Bone marrow (tissue), 2 donors: Measurements from ENCODE around the gene BPIFB6.
"Not testable (repeated sequence)": the region's sequence is repeated elsewhere in the genome, so short reads cannot be mapped to it uniquely, and the experiment has no call there.

Experiments used
- DNase-seq, 2 donors: peaks; one replicate each; lab custom pipeline; 2025; lab: John Stamatoyannopoulos, UW

Gene BPIFB6

DNA sequence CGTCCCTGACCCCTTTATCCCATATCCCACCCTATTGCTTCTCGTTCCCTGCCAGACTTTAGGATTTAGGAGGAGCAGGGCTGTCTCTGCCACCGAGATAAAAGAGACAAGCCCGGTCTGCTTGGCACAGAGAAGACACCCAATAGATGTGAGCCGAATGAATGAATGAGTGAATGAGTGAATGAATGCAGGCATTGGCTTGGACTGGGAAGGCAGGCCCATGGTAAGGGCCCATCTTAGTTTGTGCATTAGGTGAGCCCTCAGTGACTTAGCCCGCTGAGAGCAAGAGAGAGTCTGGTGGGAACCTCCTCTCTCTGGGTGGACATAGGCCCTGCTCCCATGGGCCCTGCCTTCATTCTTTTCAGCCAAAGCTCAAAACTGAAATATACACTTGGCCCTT lies 879 bp upstream of the BPIFB6 start:
- DNase-seq, result no peak

DNA sequence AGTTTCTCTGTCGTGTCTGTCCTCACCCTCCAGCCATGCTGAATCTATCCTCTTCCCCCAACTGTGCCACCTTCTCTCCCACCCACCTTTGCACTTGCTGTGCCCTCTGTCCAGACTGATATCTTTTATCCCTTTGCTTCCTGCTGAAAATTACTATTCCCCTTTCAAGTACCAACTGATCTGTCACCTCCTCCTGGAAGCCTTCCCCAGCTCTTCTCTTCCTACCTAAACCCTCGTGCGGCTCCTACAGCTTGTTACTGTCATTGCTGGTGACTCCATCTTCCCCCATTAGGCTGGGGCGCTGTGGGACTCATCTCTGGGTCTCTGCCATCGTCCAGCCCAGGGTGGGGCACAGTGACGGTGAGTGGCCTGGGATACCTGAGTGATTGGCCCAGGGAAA lies 1.1 kb downstream of the BPIFB6 start:
- DNase-seq, result no peak

DNA sequence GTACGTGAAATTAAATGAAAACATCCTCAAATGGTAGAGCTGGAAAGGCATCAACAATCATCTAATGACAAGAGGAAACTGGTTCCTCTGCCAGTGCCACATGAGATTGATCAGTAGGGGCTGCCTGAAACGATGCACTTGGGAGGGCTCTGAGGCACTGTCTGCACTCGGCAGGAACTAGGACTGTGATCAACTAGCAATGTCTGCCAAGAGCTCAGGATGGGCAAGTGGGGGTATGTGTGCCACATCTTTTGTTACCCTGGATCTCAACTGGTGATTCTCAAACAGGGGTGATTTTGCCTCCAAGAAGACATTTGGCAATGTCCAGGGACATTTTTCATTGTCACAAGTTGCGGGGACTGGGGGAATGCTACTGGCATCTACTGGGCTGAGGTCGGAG lies 1.9 kb downstream of the BPIFB6 start:
- no peak for DNase-seq

DNA sequence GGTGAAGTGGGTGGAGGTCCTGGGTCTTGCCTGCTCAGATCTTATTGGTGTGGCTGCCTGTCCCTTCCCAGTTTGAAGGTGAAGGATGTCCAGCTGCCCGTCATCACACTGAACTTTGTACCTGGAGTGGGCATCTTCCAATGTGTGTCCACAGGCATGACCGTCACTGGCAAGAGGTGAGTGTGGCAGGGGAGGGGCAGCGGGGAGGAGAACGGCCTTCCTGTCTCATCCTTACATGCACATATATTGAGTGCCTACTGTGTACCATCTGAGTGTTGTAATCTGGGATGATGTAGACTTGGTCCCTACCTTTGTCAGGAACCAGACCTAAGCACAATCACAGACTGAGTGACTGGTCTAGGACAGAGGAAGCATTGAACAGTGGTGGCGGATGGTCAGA lies 2.7 kb downstream of the BPIFB6 start:
- DNase-seq, result no peak

DNA sequence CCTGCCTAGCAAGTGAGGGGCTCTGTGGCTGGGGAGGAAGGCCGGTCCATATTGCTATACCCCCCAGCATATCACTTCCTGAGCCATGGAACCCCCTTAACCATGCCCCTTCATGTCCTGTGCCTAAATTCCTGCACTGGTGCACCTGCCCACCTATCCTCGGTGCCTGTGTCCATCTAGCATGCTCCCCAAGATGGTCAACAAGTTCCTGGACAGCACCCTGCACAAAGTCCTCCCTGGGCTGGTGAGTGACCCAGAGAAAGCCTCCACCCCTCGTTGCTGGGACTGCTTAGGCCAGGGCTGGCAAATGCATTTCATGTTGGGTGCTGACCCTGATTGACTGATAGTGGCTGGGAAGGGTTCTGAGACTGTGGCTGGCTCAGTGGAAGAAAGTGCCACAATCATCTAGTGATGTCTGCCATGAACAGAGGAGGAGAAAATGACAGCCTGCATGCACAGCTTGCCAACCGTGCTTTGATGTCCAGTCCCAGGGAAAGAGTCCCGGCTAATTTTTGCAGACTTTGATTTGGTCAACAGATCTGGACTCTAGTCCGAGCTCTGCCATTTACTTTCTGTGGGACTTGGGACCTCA lies 3.5 kb downstream of the BPIFB6 start:
- DNase-seq, result no peak

DNA sequence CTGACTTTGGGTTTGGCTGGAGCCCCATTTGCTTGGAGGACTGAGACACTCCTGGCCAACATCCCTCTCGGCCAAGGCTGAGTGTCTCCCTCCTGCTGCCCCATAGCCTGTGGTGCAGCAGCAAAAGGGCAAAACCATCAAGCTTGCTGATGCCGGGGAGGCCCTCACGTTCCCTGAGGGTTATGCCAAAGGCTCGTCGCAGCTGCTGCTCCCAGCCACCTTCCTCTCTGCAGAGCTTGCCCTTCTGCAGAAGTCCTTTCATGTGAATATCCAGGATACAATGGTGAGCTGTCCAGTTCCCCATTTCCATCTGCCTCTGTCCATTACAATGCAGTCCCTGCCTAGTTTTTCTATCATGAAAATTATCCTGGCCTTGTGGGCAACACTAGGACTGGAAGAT lies 6.0 kb downstream of the BPIFB6 start:
- DNase-seq, result no peak

DNA sequence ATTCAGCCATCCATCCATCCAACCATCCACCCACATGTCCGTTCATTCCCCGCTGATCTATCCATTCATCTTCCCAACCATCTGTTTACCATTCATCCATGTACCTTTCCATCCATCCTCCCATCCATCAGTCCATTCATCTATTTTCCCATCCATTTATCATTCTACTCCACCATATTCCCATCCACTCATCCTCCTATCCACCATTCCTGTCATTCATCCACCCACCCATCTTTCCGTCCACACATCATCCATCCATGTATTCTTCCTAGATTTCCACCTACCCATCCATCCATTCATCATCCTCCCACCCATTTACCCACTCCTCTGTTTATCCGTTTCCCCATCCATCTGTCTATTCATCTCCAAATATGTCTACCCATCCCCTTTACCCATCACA lies 6.8 kb downstream of the BPIFB6 start:
- no peak for DNase-seq

DNA sequence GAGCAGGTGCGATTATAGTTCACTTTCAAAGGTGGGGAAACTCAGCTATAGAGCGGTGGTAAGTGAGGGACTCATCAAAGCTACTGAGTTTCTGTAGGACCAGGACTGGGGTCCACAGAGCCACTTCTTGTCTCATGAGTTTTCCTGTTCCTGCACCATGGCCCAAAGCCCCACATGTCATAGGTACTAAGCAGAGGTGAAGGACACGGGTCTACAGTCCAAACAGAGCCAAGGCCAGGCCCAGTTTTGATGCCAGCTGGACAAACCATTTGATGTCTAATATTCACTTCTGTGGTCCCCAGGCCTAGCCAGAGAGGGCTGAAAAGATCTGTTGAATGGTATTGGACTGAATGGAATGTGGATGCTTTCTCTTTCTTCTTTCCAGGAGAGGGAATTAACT lies 11.0 kb downstream of the BPIFB6 start:
- DNase-seq, result no peak

DNA sequence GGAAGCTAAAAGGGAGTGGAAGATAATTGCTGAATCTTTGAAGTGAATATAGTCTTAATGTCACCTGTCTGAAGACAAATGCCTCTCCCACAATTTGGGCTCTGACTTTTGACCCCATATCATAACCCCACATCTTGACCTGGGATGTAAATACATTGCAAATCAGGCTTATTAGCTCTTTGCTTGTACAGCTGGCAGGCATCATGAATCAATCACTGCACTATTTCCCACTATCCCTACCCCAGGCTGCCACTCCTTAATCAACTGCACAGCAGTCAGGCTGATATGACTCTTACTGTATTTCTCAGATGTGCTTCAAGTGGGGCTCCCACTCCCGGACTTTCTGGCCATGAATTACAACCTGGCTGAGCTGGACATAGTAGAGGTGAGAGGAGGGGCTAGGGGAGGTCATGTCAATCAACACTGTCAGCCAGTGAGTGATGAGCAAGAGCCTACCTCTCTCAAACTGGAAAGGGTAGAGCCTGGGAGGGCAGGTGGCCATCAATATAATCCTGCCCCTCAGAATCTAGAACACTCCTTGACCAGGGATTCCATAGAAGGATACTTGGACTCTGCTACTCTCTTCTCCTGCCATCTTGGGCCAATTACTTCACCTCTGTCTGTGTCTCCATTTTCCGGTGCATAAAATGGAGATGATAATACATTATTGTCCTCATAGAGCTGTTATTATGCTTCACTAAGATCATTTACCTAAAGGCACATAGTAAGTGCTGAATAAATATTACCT lies 11.7 kb downstream of the BPIFB6 start:
- DNase-seq, result no peak

DNA sequence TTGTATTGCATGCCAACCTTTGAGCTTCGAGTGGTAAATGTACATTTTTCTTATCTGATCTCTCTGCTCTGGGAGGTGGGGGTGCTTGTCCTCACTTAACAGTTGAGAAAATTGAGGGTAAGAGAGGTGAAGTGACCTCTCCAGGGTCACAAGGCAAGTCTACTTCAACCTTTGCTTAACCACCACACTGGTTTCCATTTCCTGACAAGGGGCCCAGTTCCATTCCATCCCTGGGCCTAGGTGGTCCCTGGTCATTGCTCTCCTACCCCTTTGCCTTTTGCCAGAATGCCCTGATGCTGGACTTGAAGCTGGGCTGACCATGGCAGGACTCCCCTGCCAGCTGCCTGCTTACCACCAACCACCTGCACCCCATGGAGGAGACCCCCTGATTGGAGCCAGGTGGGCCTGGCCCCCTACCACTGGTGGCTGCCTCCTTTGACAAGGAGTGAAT lies 12.3 kb downstream of the BPIFB6 start:
- DNase-seq, result no peak

DNA sequence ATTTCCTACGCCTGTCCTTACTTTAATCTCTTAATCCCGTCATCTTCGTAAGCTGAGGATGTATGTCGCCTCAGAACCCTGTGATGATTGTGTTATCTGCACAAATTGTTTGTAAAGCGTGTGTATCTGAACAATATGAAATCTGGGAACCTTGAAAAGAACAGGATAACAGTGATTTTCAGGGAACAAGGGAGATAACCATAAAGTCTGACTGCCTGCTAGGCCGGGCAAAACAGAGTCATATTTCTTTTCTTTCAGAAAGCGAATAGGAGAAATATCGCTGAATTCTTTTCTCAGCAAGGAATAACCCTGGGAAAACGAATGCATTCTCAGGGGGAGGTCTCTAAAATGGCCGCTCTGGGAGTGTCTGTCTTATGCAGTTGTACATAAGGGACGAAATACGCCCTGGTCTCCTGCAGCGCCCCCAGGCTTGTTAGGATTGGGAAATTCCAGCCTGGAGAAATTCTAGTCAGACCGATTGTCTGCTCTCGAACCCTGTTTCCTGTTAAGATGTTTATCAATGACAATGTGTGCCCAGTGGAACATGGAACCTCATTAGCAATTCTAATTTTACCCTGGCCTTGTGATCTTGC lies 13.8 kb downstream of the BPIFB6 start:
- not testable (repeated sequence) for DNase-seq

DNA sequence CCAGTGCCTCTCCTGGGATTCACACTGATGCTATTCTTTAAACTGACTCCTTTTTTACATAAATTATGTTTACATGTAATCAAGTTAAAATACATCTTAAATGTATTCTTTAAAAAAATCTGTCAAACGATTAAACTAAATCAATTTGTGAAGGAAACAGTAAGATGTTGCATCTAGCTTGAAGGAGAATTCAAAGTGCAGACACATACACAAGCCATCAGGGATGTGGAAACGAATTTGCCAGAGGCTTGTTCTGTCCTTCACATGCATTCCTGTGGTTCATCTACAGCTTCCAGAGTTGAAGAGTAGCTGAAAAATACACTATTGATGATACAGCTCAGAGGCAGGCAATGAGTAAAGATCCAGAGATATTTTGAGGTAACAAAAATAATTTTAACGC lies 15.0 kb downstream of the BPIFB6 start:
- no peak for DNase-seq

DNA sequence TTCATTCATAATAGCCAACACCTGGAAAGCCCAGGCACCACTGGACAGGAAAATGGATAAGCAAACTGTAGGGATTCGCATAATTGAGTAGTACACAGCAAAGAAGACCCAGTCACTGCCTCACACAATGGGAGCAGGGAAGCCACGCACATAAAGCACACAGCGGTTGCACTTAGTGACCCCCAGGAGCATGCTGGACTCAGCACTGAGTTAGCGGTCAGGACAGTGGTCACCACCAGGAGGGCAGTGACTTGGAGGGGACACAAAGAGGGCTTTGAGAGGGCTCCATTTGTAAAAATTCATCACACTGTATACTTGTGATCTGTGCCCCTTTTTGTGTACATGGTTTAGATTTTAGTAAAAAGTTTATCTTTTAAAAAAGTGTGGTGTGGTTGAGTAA lies 19.9 kb downstream of the BPIFB6 start:
- no peak for DNase-seq

DNA sequence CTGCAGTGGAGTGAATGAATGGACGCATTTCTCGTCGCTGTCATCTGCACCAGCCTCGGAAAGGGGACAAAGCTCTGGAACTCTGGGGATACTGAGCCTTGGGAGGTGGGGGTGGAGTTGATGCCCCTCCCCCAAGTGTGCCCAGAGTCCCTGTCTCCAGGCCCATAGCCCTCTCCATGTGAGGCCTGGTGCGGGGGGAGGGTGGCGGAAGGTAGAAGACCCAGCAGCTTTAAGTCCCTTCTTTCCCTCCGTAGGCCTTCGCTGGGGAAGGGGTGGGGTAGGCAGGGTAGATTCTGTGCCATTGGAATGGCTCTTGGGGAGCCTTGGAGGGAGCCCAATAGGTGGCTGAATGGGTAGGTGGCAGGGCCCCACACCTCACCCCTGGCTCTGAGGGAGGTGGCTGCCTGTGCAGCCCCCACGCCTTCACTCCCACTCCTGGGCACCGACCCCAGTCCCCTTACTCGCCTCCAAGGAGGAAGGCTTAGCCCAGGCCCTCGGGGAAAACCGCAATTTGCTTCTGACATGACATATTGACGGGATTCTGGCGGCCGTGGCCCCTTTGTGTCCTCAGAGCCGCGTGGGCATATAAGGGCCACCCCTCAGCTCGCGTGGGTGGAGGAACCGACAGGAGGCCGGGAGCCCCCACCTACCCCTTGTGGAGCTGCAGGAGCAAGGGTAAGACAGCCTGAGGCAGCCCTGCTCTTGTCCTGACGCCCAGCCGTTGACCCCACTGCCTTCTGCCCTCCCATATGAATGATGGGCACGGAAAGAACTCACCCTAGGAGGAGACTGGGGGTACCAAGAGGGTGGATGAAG lies 22.1 kb downstream of the BPIFB6 start, which contains the start of gene BPIFB3:
TSS of gene BPIFB3 (plus strand) at position 613 of the 816 bp plus-strand sequence. CDS start 1,533 bp downstream, outside the sequence.
- DNase-seq, result no peak

DNA sequence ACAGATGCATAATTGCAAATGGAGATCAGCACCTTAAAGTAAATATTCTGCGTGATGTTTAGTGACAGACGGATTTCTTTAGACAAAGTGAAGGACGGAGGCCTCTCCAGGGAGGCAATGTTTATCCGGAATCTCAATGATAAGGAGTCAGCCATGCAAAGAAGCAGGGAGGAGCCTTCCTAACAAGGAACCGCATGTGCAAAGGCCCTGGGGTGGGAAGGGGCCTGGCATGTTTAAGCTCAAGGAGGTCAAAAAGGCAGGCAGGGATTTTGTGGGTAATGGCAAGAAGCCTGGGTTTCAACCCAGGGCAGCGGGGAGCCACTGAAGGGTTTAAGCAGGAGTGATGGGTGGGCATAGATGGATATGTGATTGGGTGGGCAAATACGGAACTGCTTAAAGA lies 22.9 kb downstream of the BPIFB6 start:
- DNase-seq, result no peak

DNA sequence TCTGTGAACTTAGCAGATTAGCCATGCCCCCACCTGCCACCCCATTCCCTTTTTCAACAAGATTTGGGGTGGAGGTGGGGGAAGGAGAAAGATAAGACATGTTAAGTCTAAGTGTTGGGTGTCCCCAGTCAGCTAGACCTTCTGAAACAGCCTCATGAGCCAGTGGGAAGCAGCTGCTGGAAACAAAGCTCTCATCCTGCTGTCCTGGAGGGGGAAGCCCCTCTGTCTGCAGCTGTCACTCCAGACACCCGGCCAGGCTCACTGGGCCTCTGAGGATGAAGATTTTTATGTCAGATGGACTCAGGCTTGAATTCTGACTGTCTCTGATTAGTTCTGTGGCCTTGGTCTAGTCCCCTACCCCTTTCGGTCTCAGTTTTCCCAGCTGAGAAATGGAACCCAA lies 23.3 kb downstream of the BPIFB6 start:
- DNase-seq, result no peak

DNA sequence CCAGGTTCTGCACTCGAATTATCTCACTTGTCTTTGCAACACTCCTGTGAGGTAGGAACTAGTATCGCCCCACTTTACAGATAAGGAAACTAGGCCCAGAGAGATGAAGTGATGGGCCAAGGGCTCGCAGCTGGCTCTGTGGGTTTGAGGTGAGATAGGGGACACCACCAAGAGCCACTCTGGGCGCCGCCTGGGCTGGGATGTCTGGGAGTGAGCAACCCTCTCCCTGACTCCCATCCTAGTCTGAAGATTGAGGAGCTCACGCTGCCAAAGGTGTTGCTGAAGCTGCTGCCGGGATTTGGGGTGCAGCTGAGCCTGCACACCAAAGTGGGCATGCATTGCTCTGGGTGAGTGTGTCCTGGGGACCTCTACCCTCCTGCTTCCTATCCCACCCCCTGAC lies 27.7 kb downstream of the BPIFB6 start:
- no peak for DNase-seq

DNA sequence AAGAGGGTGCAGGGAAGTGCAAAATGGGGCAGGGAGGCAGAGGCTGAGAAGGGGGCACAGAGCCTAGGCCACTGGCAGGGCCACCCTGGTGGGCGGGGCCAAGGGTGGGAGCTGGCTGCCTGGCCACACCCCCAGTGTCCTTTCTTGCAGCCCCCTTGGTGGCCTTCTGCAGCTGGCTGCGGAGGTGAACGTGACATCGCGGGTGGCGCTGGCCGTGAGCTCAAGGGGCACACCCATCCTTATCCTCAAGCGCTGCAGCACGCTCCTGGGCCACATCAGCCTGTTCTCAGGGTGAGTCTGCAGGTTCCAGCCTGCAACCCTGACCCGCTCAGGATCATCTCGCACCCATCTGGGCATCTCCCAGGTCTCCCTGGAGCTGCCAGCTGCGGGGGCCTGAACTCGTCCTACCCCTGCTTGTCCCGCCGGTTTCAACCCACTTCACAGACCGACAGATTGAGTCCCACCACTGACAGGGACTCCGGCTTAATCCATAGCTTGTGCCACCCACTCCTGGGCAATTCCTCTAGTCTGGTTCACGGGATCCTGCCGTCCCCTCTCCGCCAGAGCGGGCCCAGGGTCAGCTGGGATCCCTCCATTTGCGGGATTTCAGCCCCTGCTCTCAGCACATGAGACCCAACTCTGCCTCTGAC lies 28.4 kb downstream of the BPIFB6 start:
- no peak for DNase-seq

DNA sequence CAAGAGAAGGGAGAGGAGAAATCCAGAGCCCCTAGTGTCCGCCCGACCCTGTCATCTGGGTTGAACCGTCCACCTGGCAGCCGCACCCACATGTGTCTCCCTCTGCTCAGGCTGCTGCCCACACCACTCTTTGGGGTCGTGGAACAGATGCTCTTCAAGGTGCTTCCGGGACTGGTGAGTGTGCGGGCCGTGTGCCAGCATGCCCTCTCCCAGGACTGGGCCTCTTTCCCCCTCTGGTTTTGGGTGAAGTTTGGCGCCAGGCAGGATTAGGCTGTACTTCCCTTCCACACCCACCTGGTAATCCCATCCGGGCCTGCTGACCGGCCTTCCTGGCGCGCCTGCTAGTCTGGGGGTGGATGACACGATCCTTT lies 30.2 kb downstream of the BPIFB6 start:
- no peak for DNase-seq

DNA sequence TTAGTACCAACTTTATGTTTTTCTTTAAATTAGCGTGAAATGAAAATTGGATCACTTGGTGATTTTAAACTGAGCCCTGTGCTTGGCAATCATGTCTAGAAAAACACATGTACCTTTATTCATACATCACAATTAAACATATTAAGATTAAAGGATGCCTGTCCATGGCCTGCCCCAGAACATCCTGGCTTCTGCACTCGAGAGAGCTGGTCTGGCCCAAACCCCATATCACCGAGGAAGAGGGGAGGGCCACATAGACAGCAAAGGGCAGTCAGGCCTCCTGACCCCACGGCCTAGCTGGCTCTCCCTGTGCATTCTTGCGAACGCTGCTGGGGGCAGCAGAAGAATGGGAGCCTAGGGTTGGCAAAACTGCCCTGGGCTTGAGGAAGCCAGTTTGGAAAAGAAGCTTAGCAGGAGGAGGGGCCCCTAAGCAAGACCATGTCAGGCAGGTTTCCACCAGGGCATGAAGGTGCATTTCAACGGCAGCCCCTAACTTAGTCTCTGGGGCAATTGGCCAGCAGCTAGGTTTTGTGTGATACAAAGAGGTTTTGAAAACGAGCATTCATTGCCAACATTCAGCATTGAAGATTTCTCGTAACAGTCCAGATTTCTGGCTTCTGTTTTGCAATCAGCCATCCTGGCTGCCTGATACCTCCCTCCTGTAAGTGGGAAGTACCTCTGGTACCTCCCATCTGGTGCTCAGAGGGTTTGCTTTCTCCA lies 30.8 kb downstream of the BPIFB6 start:
- no peak for DNase-seq

DNA sequence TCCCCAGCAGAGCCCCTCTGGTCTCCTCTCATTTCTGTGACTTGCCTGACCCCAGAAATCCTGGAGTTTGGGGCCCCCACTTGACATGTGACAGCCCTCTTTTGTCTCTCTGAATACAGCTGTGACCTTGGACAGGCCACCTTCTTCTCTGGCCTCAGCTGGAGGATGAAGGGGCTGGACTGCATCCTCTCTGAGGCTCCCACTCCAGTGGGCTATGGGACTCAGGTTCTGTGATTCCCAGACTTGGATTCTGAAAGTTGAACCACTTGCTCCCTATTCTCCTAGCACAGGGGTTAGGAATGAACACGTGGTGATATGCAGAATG lies 31.3 kb downstream of the BPIFB6 start:
- no peak for DNase-seq

DNA sequence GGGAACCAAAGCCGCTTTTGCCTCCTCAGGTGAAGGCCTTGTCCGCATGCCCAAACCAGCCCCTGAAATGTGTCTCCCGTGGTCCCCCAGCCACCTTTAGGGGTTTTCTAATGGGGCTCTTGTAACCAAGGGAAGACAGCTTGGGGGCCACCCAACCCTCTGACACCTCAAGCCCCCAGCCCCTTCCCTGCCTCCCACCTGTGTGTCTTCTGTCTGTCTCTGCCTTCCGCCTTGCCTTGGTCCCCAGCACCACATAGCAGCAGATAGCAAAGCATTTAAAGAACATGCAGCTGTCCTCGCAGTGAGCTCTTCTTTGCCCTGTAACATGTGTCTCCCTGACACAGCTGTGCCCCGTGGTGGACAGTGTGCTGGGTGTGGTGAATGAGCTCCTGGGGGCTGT lies 31.8 kb downstream of the BPIFB6 start:
- no peak for DNase-seq
